Liver (tissue), 9 donors: ENCODE data around the gene RELT. TPM values are rescaled to one million over a fixed set of nuclear protein-coding genes. Genes with fewer than 3 reads are reported as not detected.

ENCODE experiments used
- DNase-seq: peaks from one replicate; pipeline ENCODE4 v3.0.0-alpha.2; 2017; ENCODE audit warnings: low spot score
- H3K27ac ChIP-seq, 2 donors: one replicate each; pipeline ENCODE4 v1.7.0; 2013; ENCODE audit warnings: inconsistent platforms in 2 of 2, low read length in 2 of 2, control low read depth in 1 of 2, low read depth in 1 of 2, mild to moderate bottlenecking in 1 of 2
- H3K27me3 ChIP-seq, 4 donors: one replicate each; pipeline versions ENCODE4 v1.6.1 to v1.7.0; 2013; ENCODE audit warnings: low read length in 3 of 4, inconsistent platforms in 1 of 4, mild to moderate bottlenecking in 1 of 4, moderate library complexity in 1 of 4; ENCODE audit not compliant: control insufficient read depth in 4 of 4, insufficient read depth in 4 of 4
- H3K36me3 ChIP-seq, 4 donors: one replicate each; pipeline versions ENCODE4 v1.6.1 to v1.7.0; 2013; ENCODE audit warnings: low read length in 3 of 4, mild to moderate bottlenecking in 3 of 4, low read depth in 1 of 4, moderate library complexity in 1 of 4; ENCODE audit not compliant: control insufficient read depth in 4 of 4, insufficient read depth in 3 of 4
- H3K4me1 ChIP-seq, 4 donors: one replicate each; pipeline versions ENCODE4 v1.6.1 to v1.7.0; 2013; ENCODE audit warnings: low read length in 3 of 4, mild to moderate bottlenecking in 3 of 4, moderate library complexity in 1 of 4; ENCODE audit not compliant: control insufficient read depth in 4 of 4, insufficient read depth in 4 of 4
- H3K4me3 ChIP-seq, 3 donors: one replicate each; pipeline versions ENCODE4 v1.6.1 to v1.7.0; 2013; ENCODE audit warnings: low read length in 3 of 3, control low read depth in 1 of 3, low read depth in 1 of 3, mild to moderate bottlenecking in 1 of 3
- H3K9ac ChIP-seq, 2 donors: one replicate each; pipeline ENCODE4 v1.7.0; 2013; ENCODE audit warnings: low read length in 2 of 2, mild to moderate bottlenecking in 2 of 2, moderate library complexity in 2 of 2, control low read depth in 1 of 2, low read depth in 1 of 2
- H3K9me3 ChIP-seq, 4 donors: one replicate each; pipeline versions ENCODE4 v1.6.1 to v1.7.0; 2013; ENCODE audit warnings: low read length in 3 of 4; ENCODE audit not compliant: control insufficient read depth in 4 of 4
- EGR1 ChIP-seq, 2 donors: IDR thresholded peaks; 2 replicates each; pipeline ENCODE4 v1.6.1; 2016 to 2018; ENCODE audit warnings: antibody characterized with exemption in 2 of 2, low read depth in 2 of 2
- FOXA1 ChIP-seq: IDR thresholded peaks from 2 replicates; pipeline ENCODE4 v1.6.1; 2016; ENCODE audit warnings: antibody characterized with exemption
- FOXA2 ChIP-seq: IDR thresholded peaks from 2 replicates; pipeline ENCODE4 v1.6.1; 2016; ENCODE audit warnings: antibody characterized with exemption
- GABPA ChIP-seq, 2 donors: IDR thresholded peaks in 1 of 2; conservative IDR thresholded peaks in 1 of 2; 2 replicates each; pipeline ENCODE4 v1.6.1; 2016; ENCODE audit warnings: antibody characterized with exemption in 2 of 2, mild to moderate bottlenecking in 1 of 2, moderate library complexity in 1 of 2
- HNF4A ChIP-seq, 2 donors: conservative IDR thresholded peaks; 2 replicates each; pipeline ENCODE4 v1.6.1; 2016; ENCODE audit warnings: antibody characterized with exemption in 2 of 2, mild to moderate bottlenecking in 2 of 2
- HNF4G ChIP-seq: IDR thresholded peaks from 2 replicates; pipeline ENCODE4 v1.6.1; 2016; ENCODE audit warnings: antibody characterized with exemption
- JUND ChIP-seq, 2 donors: IDR thresholded peaks; 2 replicates each; pipeline ENCODE4 v1.6.1; 2016; ENCODE audit warnings: antibody characterized with exemption in 2 of 2
- MAX ChIP-seq: IDR thresholded peaks from 2 replicates; pipeline ENCODE4 v1.6.1; 2016; ENCODE audit warnings: antibody characterized with exemption
- NR2F2 ChIP-seq: IDR thresholded peaks from 2 replicates; pipeline ENCODE4 v1.6.1; 2016; ENCODE audit warnings: antibody characterized with exemption
- RAD21 ChIP-seq, 2 donors: IDR thresholded peaks; 2 replicates each; pipeline ENCODE4 v1.6.1; 2016; ENCODE audit warnings: antibody characterized with exemption in 2 of 2, mild to moderate bottlenecking in 2 of 2
- REST ChIP-seq: IDR thresholded peaks from 2 replicates; pipeline ENCODE4 v1.6.1; 2016; ENCODE audit warnings: antibody characterized with exemption, mild to moderate bottlenecking
- RXRA ChIP-seq, 2 donors: IDR thresholded peaks; 2 replicates each; pipeline ENCODE4 v1.6.1; 2017 to 2018; ENCODE audit warnings: antibody characterized with exemption in 2 of 2, mild to moderate bottlenecking in 1 of 2
- SP1 ChIP-seq: IDR thresholded peaks from 2 replicates; pipeline ENCODE4 v1.6.1; 2018; ENCODE audit warnings: antibody characterized with exemption, mild to moderate bottlenecking
- TAF1 ChIP-seq: conservative IDR thresholded peaks from 2 replicates; pipeline ENCODE4 v1.6.1; 2016; ENCODE audit warnings: antibody characterized with exemption, mild to moderate bottlenecking
- YY1 ChIP-seq: IDR thresholded peaks from 2 replicates; pipeline ENCODE4 v1.6.1; 2016; ENCODE audit warnings: antibody characterized with exemption, mild to moderate bottlenecking
- WGBS: extraction: QIAGEN DNeasy Blood & Tissue Kit; methylation state at CpG from one replicate; pipeline ENCODE4 v1.1.7; 2013; 5-methylcytosine and 5-hydroxymethylcytosine counted together
- polyA plus RNA-seq, 2 donors: library from polyadenylated mRNA; stranded (reverse) in 1 of 2; unstranded in 1 of 2; fragments of 200-250 nt in 1 of 2; fragments of >200 nt in 1 of 2; fragmentation: Nextera tagmentation in 1 of 2; extraction: Ambion mirVana in 1 of 2; gene quantifications; one replicate each; pipeline versions ENCODE4 v1.2.1 to v1.2.3, GENCODE V29; 2013 to 2015
- total RNA-seq, 2 donors: library from RNA; depleted of rRNA; stranded (reverse); fragments of >200 nt; gene quantifications; one replicate each; pipeline ENCODE4 v1.2.3, GENCODE V29; 2014
- TF ChIP-seq, protein P1 (sequence below): IDR thresholded peaks from 2 replicates; pipeline ENCODE4 v1.6.1; 2016; ENCODE audit warnings: antibody characterized with exemption
- TF ChIP-seq, protein P2 (sequence below): IDR thresholded peaks from 2 replicates; pipeline ENCODE4 v1.6.1; 2016; ENCODE audit warnings: antibody characterized with exemption
- donor health status: healthy.
- donor health status: healthy.
- donor health status: healthy.
- donor health status: healthy.
- donor health status: healthy.

RELT gene
- total and polyA plus RNA-seq, 4 donors = 0.21 to 8.0 (median 2.3) TPM

DNA sequence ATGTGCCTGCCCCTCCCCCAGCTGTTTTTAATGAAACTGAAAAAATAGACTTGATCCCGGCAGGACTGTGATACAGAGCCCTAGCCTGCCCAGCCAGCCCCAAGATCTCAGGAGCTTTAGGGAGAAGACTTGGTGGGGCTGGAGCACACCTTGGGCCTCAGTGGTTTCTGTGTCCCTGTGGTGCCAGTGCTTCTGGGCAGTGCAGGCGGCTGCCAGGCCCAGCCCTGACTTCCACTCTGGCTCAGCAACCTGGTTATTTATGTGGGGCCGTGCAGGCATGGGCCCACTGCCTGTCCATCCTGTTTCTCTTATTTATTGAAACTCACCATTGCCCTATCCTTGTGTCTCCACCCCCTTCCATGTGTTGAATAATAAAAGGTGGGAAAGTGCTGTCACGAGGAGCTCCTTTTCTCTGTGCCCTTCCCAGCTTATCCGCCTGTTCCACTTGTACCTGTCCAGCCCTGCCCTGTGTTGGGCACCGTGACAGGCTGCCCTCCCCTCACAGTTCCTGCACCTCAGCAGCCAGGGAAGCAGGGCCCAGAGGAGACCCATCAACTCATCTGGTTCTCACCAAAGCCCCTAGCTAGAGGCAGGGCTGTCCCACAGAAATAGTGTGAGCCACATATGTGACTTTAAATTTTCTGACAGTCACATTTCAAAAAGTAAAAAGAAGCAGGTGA lies 20.2 kb downstream of the RELT start:
- WGBS = 93% methylated on average over 6 of the region's 6 CpGs
- Histone ChIP-seq H3K4me3 (no peak overlapping the region), H3K27me3 (no peaks in the 10 kb centered on the region), H3K36me3 (no peaks in the 10 kb centered on the region), H3K4me1 (no peaks in the 10 kb centered on the region), H3K27ac (no peak overlapping the region), H3K9me3 (no peaks in the 10 kb centered on the region), H3K9ac (no peak overlapping the region)
- DNase-seq = no peak
- TF ChIP-seq RXRA (IDR thresholded peaks at IDR 0.05) (no peak), JUND (IDR thresholded peaks at IDR 0.05) (no peak), SP1 (no peak), HNF4G (no peak), MAX (no peak), GABPA (IDR thresholded peaks at IDR 0.05 in 1 of 2, conservative IDR thresholded peaks at IDR 0.05 in 1 of 2) (no peak), EGR1 (IDR thresholded peaks at IDR 0.05; ENCODE audit: low read depth in 2 of 2) (no peak), REST (no peak), RAD21 (IDR thresholded peaks at IDR 0.05) (no peak), FOXA1 (no peak), NR2F2 (no peak), FOXA2 (no peak)
- TF ChIP-seq, protein P1, sequence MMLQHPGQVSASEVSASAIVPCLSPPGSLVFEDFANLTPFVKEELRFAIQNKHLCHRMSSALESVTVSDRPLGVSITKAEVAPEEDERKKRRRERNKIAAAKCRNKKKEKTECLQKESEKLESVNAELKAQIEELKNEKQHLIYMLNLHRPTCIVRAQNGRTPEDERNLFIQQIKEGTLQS = no peak
- TF ChIP-seq, protein P2, sequence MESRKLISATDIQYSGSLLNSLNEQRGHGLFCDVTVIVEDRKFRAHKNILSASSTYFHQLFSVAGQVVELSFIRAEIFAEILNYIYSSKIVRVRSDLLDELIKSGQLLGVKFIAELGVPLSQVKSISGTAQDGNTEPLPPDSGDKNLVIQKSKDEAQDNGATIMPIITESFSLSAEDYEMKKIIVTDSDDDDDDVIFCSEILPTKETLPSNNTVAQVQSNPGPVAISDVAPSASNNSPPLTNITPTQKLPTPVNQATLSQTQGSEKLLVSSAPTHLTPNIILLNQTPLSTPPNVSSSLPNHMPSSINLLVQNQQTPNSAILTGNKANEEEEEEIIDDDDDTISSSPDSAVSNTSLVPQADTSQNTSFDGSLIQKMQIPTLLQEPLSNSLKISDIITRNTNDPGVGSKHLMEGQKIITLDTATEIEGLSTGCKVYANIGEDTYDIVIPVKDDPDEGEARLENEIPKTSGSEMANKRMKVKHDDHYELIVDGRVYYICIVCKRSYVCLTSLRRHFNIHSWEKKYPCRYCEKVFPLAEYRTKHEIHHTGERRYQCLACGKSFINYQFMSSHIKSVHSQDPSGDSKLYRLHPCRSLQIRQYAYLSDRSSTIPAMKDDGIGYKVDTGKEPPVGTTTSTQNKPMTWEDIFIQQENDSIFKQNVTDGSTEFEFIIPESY = no peak

DNA sequence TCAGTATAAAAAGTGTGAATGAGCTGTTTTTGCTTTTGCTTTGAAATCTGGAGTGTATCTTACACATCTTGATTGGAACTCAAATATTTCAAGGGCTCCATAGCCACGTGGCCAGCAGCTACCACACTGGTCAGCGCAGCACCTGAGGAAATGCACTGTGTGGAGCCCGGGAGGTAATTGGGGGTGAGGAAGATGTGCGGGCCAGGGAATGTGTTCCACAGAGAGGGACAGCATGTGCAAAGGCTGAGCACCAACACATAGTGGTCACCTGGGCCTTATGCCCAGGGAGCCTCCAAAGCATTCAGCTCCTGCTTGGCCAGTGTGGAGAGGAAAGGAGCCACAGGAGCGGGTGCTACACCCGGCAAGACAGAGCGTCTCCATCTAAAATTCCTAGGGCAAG lies 20.8 kb downstream of the RELT start:
- no peak overlapping the region for H3K9ac ChIP-seq
- DNase-seq = no peak
- no peak overlapping the region for H3K4me3 ChIP-seq
- no peaks in the 10 kb centered on the region for H3K4me1 ChIP-seq
- WGBS = 89% methylated on average over 7 of the region's 7 CpGs
- no peaks in the 10 kb centered on the region for H3K27me3 ChIP-seq
- no peak overlapping the region for H3K27ac ChIP-seq
- H3K36me3 ChIP-seq = no peaks in the 10 kb centered on the region
- no peaks in the 10 kb centered on the region for H3K9me3 ChIP-seq
- TF ChIP-seq, protein P2 = no peak
- TF ChIP-seq RAD21 (IDR thresholded peaks at IDR 0.05) = no peak
- TF ChIP-seq MAX = no peak
- TF ChIP-seq TAF1 = no peak
- no peak for TF ChIP-seq FOXA2
- no peak for TF ChIP-seq REST
- no peak for TF ChIP-seq HNF4A (conservative IDR thresholded peaks at IDR 0.05)
- no peak for TF ChIP-seq RXRA (IDR thresholded peaks at IDR 0.05)
- TF ChIP-seq FOXA1 = no peak
- TF ChIP-seq EGR1 (IDR thresholded peaks at IDR 0.05; ENCODE audit: low read depth in 2 of 2) = no peak
- TF ChIP-seq HNF4G = no peak
- TF ChIP-seq JUND (IDR thresholded peaks at IDR 0.05) = no peak
- no peak for TF ChIP-seq SP1
- no peak for TF ChIP-seq GABPA (IDR thresholded peaks at IDR 0.05 in 1 of 2, conservative IDR thresholded peaks at IDR 0.05 in 1 of 2)
- TF ChIP-seq, protein P1 = no peak
- TF ChIP-seq NR2F2 = no peak
- no peak for TF ChIP-seq YY1
